ENCODE data around the gene RELL2. TPM values are rescaled to one million over a fixed set of nuclear protein-coding genes. Genes with fewer than 3 reads are reported as not detected.

Gene RELL2
- total RNA-seq, 2 donors from 2014 or later: 2.9 to 3.5 TPM

DNA sequence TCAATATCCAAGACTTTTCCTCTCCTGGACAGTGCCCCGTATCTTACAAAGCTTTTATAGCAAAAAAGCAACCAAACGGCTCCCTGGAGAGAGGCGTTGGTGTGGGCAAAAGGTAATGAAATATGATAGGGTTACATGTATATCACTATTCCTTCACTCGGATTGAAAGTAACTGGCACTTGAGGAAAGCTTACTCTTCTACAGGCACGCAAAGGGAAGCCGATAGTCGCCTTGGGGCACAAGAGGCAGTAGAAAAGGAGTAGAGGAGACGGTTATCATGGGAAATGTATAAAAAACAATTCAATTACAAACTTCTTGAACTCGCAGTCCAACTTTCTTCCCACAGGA, 19.1 kb upstream of the RELL2 start:
- intact Hi-C loops (cut with DNase I, micrococcal nuclease): no loop called here
- peak in 1 of 2 donors; percentile 24 for DNase-seq
- ATAC-seq: no peak

DNA sequence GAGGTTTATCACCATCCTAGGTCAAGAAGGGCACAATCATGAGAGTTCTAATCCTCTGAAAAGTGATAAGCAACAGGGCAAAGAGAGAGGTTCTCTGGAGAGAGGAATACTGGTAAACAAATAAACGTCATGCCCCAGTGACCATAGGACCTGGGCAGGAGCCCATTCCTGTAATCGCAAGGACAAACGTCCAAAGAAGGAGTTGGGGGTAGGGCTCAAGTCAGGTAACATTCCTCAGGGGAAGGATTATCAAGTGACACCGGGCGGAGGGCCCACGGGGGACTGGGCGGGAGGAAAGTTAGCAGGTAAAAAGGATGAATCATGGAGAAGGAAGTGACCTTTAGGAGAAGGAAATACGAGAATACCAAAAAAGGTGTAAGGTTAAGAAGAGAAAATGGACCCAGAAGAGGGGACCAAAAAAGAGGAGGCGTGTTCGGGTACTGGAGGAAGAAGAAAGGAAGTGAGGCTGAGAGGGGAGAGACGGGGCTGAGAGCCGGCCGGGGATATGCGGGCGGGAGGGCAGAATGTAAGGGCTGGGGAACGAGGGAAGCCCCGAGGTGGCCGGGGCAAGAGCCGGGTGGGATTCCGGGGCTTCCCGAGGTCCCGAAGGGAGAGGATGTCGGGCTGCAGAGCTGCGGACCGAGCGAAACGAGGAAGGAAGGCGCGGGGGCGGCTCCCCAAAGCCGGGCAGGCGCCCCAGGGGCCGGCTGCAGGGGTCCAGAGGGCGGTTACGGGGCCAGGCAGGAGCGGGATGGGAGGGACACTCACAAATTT, 18.6 kb upstream of the RELL2 start:
- peak; percentile 50 for ATAC-seq
- intact Hi-C loops (cut with DNase I, micrococcal nuclease): no loop called here
- peak; percentile 64 to 66 for DNase-seq

DNA sequence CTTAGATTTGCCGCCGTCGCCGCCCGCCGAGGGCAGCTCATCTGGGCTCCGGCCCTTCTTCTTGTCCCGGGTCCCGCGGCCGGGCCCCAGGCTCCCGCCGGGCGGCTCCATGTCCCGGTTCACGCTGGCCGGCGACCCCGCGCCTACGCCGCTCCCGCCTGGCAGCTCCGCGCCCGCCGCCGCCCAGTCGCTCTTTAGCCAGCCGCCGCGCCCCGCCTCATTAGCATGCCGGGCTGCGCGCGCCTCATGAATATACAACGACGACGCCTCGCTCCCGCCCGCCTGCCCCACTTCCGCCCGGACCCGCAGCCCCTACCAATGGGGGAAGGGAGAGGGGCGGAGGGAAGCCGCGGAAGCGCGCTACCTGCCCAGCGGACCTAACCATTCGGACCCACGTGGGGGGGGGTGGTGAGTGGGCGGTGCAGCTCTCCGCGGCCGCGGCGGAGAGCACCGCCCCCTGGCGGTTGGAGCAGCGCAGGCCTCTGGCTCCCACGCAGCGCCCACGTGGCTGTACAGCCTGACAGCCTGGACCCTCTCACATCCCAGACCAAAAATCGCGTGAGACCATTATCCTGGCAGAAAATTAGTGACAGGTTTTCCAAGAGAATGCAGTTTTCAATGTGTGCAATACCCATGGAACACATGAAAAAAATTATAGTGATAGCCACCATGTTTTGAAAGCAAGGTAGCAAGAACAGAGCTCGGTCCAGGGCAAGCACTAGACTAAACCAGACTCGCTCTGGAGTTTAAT, 17.8 kb upstream of the RELL2 start, which contains the start of gene DIAPH1:
Gene DIAPH1, minus strand, starts transcription at position 197 of the 751 bp plus-strand sequence. Its CDS starts 86 bp downstream, at position 111.
- ATAC-seq (peak; percentile 93), DNase-seq (peak; percentile 98 to 99)
- intact Hi-C loops (cut with DNase I, micrococcal nuclease): no loop called here

DNA sequence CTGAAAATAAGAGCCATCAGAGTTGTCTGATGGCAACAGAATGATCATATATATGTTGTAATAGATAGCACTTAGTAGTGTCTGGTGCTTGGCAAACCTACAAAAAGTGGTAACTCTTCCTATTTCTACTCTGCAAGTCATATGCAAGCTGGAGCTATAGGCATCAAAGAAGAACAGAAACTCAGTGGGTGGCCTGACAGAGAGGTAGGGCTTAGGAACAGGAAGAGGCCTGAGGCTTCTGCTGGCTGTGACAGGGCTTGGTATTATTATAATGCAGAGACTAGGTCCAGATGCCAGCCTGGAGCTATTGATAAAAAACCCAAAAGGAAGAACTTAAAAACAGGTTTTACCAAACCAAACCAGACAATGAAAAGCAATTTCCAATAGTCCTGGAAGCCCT, 13.6 kb upstream of the RELL2 start:
- intact Hi-C loops (cut with DNase I, micrococcal nuclease): loop anchor here in 1 of 2 donors (5.0 kb wide), 1 partner anchor 36 kb away; no protein-coding TSS in a partner anchor
- ATAC-seq (no peak), DNase-seq (no peak)

DNA sequence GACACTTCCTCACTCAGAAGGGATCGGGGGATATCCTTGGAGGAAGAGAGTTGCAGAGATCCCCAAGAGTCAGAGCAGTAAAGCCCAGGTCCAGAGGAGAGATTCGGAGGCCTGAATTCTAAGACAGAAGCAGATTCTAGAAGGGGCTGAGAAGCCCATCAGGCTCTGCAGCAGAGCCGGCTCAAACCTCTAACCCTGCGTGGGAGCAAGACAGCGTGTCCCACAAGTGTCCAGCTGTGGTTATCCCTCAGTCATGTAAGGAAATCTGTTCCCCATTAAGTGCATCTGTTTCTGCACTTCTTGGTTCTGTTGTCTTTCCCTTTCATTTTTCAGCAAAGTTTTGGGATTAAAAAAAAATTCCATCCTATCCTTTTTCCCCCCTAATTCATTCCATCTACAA, 13.2 kb upstream of the RELL2 start:
- intact Hi-C loops (cut with DNase I, micrococcal nuclease): loop anchor here in 1 of 2 donors (5.0 kb wide), 1 partner anchor 36 kb away; no protein-coding TSS in a partner anchor
- DNase-seq (no peak), ATAC-seq (no peak)

DNA sequence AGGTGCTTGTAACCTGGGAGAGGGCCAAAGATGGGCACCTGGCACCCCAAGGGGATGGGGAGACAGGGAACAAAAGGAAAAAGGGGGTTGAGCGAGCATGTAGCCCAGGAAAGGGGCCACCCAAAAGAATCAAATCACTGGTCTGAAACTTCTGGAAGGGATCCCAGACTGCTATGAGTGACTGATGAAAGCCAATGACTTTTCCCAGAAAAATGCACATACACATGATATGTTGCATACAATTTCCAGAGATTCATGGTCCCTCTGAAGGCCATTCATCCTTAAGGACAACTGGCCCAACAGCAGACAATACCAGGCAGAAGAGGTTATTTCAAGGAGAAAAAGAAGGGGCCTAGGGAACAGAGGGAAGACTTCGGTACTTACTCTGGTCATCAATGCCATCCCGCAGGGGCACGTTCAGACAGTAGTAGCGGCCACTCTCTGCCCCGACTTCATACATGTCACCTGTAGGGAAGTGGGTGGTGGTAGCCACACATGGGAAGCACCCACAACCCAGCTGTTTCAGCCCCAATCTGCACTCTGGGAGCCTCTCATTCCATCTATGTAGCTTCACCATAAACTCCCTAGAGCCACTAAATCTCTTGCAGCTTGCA, 8.5 kb upstream of the RELL2 start:
- intact Hi-C loops (cut with DNase I, micrococcal nuclease): no loop called here
- DNase-seq (no peak), ATAC-seq (no peak)

DNA sequence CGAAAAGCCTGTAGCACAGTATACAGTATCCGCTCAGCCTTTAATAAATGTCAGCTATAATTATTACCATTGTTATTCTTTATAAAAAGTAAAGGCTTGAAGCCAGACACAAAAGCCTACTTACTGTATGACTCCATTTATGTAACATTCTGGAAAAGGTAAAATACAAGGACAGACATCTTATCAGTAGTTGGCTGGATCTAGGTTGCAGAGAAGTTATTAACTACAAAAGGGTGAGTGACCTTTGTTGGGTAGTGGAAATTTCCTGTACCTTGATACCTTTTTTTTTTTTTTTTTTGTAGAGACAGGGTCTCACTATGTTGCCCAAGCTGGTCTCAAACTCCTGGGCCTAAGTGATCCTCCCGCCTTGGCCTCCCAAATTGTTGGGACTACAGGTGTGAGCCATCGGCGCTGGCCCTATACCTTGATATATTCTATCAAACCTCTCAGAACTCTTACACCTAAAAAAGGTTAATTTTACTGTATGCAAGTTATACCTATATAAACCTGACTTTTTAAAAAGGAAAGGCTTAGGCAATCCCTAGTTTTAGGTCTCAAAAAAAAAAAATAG, 6.1 kb upstream of the RELL2 start:
- DNase-seq: no peak
- intact Hi-C loops (cut with DNase I, micrococcal nuclease): no loop called here
- no peak for ATAC-seq

DNA sequence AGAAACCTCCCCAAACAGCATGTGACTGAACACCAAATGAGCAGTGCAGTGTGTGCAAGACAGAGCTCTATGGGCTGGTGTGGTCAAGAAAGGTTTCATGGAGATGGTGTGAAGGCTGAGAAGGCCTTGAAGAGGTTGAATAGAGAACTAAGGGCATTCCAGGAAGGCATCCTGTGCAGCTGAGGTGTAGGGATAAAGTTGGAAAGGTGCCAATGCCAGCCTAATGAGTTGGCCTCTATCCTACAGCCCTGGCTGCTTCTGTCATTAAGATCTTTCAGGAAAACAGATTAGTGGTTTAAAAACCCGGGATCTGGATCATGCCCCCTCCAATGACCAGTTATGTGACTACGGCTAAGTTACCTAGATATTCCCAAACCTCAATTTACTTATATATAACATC, 4.1 kb upstream of the RELL2 start:
- ATAC-seq: no peak
- no peak for DNase-seq
- intact Hi-C loops (cut with DNase I, micrococcal nuclease): no loop called here

DNA sequence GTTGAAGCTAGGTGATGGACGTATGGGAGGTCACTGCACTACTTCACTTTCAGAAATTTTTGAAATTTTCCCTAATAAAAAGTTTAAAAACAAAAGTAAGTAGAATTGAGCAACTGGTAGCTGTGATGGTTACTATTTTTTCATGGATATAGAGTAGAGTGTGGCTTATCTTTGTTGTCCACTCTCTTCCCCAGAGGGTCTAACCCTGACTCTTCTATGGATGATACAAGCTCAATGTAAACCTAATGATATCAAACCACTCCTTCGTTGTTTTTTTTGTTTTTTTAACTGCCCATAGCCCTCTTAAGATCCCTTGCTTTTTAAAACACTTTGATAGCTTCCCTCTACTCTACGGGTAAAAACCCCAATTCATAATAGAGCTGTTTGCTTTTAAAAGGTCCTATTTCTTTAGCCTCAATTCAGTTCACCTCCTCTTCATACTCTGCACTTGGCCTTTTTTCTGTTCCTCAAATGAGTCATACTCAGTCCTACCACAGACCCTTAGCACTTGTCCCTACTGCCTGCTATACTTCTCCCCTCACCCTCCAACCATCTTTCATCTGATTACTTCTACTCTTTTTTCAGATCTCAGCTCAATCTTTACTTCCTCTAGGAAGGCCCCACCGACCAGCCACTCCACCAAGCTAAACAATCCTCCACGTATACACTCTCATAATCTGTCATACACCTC, 2.8 kb upstream of the RELL2 start:
- DNase-seq (no peak), ATAC-seq (no peak)
- intact Hi-C loops (cut with DNase I, micrococcal nuclease): no loop called here

DNA sequence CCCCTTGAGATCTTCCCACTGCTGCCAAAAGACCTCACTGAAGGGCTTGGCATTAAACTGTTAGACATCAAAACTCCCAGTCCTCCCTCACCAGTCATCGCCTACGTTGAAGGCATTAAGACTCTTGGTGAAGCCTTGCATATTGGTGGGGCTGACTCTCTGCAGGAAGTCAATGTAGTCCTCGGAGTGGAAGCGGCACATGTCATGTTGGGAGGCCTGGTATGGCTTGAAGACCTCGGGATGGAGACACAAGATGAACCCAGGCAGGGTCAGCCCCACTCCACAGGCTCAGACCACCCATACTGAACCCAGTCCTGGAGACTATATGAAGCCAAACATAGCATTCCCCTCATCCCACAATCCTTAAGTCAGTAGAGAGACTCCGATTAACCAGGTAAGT, 2.1 kb upstream of the RELL2 start:
- no peak for ATAC-seq
- no peak for DNase-seq
- intact Hi-C loops (cut with DNase I, micrococcal nuclease): no loop called here

DNA sequence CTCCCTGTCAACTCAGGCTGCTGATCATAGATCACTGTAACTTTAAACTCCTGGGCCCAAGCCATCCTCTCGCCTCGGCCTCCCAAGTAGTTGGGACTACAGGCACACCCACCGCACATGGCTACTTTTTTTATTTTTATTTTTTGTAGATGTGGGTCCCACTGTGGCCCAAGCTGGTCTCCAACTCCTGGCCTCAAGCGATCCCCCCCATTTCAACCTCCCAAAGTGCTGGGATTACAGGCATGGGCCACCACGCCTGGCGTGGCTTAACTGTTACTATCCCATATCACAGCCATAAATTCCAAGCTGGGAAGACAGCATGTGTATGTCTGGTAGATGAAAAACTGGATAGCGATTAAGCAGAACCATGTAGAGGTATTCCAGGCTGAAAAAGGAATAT, 1.2 kb upstream of the RELL2 start:
- DNase-seq (no peak), ATAC-seq (no peak)
- intact Hi-C loops (cut with DNase I, micrococcal nuclease): no loop called here

DNA sequence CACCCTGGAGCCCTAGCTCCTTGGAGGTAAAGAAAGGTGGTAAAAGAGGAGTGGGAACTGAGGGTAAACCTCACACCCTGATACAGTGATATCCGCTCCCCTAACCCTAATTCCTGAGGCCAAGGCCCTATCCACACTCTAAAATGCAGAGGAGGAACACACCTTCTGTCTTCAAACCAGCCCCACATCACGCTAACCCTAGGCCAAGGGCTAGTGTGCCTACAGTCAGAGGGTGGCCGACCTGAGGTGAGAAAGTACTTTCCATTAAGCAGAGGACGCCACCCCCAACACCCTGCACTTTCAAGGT, 738 bp upstream of the RELL2 start:
- ATAC-seq: peak; percentile 7
- DNase-seq: no peak
- intact Hi-C loops (cut with DNase I, micrococcal nuclease): no loop called here

DNA sequence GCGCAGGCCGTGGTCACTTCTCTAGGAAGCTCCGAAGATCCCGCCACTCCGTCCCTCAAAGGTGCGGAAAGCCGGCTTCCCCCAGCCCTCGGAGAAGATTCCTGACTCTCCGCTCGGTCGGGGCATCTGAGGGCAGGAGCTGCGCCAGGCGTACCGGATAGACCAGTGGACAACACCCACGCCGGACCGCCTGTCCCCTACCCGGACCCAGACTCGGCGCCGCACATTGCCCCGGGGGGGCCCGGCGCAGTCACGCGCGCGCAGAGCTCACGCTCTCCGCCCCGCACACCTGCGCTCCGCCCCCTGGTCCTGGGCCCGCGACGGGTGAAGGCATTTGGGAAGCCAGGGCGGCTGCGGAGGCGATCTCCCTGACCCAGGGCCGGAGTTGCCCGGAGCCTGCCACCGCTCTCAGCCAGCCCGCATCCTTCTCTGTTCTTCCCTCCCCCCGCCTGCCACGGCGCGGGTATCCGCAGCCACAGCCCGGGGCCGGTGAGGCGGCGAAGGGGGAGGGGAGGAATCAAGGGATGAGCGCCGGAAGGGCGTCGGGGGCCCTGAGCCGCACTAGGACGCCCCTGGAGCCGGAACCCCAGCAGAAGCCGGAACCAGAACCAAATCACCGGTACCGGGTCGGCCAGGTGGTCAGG, 448 bp downstream of the RELL2 start:
- intact Hi-C loops (cut with DNase I, micrococcal nuclease): no loop called here
- ATAC-seq: peak; percentile 38
- peak in 1 of 2 donors; percentile 61 for DNase-seq

DNA sequence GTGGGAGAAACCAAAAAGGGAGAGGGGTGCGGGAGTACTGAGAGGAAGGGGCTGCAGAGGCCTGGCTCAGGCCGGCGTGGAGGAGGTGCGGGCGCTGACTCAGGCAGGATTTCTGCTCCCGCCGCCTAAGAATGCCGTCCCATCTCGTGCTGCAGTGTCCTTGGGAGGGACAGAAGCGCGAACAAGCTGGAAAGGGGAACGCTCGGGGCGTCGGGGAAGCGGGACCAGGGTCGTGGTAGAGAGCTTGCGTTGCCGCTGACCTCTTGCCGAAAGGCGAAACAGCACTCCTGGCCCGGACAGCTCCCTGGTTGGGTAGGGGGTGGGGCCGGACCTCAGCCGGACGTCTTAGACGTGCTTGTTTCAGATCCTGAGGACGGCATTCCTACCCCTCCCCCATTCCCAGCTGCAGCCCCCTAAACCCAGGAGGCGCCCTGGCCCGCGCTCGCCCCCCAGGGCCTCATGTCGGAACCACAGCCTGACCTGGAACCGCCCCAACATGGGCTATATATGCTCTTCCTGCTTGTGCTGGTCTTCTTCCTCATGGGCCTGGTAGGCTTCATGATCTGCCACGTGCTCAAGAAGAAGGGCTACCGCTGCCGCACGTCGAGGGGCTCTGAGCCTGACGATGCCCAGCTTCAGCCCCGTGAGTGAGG, 1.1 kb downstream of the RELL2 start:
- ATAC-seq (peak; percentile 52), DNase-seq (peak; percentile 73 to 75)
- intact Hi-C loops (cut with DNase I, micrococcal nuclease): no loop called here

DNA sequence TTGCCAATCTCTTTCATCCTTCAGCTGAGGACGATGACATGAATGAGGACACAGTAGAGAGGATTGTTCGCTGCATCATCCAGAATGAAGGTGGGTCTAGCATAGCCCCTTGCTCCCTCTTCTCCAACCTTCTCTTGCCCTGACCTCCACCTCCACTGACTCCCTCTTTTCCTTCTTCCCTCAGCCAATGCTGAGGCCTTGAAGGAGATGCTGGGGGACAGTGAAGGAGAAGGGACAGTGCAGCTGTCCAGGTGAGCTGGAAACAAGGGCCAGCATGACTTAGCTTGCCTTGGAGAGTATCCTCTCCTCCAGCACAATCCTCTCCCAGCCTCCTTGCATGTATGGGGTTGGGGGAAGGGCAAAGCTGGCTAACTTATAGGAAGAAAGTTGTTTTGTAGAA, 2.0 kb downstream of the RELL2 start:
- no peak for ATAC-seq
- intact Hi-C loops (cut with DNase I, micrococcal nuclease): no loop called here

DNA sequence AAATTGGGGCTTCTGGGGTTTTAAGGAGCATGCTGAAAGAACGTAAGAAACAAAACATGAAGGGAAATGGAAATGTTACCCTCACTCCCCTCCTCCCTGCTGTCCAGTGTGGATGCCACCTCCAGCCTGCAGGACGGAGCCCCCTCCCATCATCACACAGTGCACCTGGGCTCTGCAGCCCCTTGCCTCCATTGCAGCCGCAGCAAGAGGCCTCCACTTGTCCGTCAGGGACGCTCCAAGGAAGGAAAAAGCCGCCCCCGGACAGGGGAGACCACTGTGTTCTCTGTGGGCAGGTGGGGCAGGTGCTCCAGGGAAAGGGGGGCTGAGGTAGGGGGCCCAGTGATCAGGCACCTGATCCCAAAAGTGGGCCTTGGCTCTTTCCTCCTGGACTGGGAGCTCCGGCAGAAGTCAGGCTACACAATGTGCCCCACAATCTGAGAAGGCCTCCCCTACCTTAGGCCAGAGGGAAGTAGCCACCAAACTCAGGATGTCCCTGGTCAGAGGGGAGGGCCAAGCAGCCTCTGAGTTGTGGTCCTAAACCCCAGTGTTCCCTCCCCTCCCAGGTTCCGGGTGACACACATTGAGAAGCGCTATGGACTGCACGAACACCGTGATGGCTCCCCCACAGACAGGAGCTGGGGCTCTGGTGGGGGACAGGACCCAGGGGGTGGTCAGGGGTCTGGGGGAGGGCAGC, 2.7 kb downstream of the RELL2 start:
- intact Hi-C loops (cut with DNase I, micrococcal nuclease): no loop called here
- ATAC-seq (no peak), DNase-seq (no peak)

More for the DNA sequence above, 2.0 kb downstream of the RELL2 start:
- DNase-seq: no peak

DNA sequence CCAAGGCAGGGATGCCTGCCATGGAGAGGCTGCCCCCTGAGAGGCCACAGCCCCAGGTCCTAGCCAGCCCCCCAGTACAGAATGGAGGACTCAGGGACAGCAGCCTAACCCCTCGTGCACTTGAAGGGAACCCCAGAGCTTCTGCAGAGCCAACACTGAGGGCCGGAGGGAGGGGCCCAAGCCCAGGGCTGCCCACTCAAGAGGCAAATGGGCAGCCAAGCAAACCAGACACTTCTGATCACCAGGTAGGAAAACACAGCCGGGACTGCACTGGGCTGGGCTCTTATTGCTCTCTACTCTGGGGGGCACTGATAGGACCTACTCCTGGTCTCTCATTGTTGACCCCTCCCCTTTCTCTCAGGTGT, 3.2 kb downstream of the RELL2 start:
- ATAC-seq (no peak), DNase-seq (no peak)
- intact Hi-C loops (cut with DNase I, micrococcal nuclease): no loop called here

DNA sequence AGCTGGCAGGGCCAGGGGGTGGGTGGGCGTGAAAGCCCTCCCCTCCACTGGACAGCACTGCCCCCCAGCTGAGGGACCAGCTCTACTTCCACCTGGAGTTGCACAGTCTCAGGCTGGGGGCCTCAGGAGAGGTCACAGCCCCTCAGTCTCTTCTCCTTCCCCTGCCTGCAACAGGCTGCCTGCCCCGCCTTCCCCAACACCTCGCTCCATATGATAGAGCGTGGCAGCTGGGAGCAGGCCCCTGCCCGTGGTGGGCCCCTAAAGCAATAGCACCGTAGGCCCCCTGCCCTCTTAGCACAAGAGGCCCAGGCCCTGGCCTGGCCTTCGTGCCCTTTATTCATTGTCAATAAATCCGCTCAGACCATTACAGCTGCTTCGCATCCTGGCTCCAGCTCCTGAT, 3.9 kb downstream of the RELL2 start:
- no peak for DNase-seq
- intact Hi-C loops (cut with DNase I, micrococcal nuclease): no loop called here
- ATAC-seq: no peak

Data from left colon (tissue), 2 donors.